ENCODE results near the gene CD6. TPM values are rescaled to one million over a fixed set of nuclear protein-coding genes. Genes with fewer than 3 reads are reported as not detected.

The CD6 gene
- total RNA-seq, 1 experiment from 2014 or later, result not detected

GRCh38 chr11:61009392-61010275, 38.2 kb downstream of the CD6 start:
- no peak for DNase-seq (ENCODE audit: low read depth)

- DNase-seq (ENCODE audit: low read depth), result no peak
Measured at GRCh38 chr11:61010466-61011228, 39.2 kb downstream of the CD6 start.

DNA sequence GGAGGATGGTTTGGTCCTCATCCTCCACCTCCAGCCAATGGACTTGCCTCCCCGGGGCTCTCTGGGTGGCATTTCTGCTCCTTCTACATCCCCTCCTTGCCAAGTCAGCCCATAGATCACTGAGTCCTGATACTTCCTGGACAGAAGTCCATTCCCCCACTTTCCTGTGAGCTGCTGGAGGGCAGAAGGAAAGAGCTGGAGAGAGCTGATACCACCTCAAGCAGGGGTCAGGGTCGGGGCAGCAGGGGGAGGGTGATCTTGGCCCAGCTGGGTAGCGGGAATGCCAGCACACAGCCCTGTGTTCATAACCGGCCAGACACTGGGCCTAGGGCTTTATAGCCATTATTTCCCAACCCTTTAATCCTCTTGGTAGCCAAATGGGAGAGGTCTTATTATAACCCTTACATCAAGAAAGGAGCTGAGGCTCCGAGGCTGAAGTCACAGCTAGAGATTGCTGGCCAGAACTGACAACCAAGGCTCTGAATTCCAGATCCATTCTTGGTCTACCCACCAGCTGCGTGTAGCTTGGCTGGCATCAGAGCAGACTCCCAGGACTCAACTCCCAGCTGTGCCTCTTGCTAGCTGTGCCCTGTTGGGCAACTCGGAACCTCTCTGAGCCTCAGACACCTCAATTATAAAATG, 39.9 kb downstream of the CD6 start:
- no peak for DNase-seq (ENCODE audit: low read depth)

- no peak for DNase-seq (ENCODE audit: low read depth)
Measured at GRCh38 chr11:61011950-61012736, 40.7 kb downstream of the CD6 start.

GRCh38 chr11:61012737-61013215, 41.3 kb downstream of the CD6 start:
- DNase-seq (ENCODE audit: low read depth), result no peak

DNA sequence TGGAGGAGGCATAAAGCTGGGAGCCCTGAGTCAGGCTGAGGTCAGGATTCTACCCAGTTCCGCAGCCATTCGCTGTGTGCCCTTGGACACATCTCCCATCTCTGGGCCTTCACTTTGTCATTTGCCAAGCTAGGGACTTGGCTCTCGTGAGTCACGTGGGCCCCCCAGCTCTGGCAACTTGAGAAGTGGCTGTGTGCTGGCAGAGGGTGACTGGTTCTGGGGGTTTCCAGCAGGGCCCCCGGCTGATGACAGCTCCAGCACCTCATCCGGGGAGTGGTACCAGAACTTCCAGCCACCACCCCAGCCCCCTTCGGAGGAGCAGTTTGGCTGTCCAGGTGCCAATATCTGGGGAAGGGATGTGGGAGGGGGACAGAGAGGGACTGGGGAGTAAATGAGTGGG, 46.6 kb downstream of the CD6 start:
- DNase-seq (ENCODE audit: low read depth), result no peak

DNA sequence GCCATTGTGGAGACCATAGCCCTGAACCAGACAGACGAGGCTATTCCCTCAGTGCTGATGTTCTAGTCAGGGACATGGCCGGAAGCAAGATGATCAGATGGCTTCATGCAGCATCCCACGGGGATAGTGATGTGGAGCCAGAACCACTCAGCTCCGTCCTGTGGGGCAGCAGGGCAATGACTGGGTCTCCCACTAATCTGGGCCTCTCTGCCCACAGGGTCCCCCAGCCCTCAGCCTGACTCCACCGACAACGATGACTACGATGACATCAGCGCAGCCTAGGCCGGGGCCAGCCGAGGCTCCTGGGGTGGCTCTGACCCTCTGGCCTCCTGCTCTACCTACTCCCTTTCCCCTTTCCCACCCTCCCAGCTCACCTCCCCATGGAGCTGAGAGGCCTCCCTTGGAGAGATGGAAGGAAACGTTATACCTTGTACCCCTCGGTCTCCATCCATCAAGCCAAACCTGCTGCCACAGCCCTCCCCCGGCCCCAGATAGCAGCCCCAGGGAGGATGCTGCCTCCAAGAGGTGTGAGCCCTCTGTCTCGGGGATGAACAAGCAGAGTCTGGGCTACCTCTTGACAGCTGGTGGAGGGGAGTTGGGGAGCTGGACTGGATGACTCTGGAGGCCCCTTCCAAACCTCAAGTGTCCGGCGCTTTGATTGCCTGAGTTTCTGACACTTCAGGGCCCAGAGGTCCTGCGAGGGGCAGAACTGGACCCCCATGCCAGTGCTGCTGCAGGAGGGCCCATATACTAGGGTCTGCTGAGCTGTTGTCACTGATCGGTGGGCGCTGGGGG, 47.8 kb downstream of the CD6 start:
- DNase-seq (ENCODE audit: low read depth), result no peak

GRCh38 chr11:61019832-61020405, 48.4 kb downstream of the CD6 start:
- no peak for DNase-seq (ENCODE audit: low read depth)

- no peak for DNase-seq (ENCODE audit: low read depth)
Measured at GRCh38 chr11:61020551-61021235, 49.2 kb downstream of the CD6 start.

- DNase-seq (ENCODE audit: low read depth), result no peak
Measured at GRCh38 chr11:61021661-61022212, 50.3 kb downstream of the CD6 start.

DNA sequence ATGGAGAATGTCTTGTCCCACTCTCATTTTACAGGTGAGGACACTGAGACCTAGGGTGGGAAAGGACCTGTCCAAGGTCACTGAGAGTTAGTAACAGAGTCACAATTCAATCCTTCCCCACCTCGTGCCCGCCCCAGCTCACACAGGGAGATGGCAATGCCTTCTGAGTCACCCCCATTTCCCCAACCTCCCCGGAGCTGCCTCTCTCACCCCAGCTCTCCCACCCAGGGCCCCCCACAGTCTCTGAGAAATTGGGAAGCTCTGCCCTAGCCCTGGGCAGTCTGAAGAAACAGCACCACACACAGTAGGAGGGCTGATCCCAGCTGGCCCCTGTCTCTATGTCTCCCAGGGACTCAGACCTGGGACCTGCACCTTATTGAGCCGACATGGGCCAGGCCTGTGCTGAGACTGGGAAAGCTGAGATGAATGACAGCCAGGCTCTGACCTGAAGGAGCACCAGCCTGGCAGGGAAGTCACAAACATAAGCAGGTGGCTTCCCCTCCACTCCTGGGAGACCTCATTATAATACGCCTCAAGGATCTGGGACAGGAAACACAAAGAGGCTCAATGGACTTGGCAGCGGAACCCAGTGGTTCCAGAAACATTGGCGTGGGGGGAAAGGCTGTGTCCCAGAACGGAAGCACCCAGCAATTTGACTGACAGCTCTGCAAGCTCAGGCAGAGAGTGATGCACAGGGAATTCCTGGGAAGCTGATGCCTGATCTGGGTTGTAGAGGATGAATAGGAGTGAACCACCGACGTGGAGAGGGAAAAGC, 51.0 kb downstream of the CD6 start:
- no peak for DNase-seq (ENCODE audit: low read depth)

GRCh38 chr11:61023086-61023965, 51.8 kb downstream of the CD6 start:
- no peak for DNase-seq (ENCODE audit: low read depth)

GRCh38 chr11:61023966-61024295, 52.5 kb downstream of the CD6 start:
- DNase-seq (ENCODE audit: low read depth), result no peak

DNA sequence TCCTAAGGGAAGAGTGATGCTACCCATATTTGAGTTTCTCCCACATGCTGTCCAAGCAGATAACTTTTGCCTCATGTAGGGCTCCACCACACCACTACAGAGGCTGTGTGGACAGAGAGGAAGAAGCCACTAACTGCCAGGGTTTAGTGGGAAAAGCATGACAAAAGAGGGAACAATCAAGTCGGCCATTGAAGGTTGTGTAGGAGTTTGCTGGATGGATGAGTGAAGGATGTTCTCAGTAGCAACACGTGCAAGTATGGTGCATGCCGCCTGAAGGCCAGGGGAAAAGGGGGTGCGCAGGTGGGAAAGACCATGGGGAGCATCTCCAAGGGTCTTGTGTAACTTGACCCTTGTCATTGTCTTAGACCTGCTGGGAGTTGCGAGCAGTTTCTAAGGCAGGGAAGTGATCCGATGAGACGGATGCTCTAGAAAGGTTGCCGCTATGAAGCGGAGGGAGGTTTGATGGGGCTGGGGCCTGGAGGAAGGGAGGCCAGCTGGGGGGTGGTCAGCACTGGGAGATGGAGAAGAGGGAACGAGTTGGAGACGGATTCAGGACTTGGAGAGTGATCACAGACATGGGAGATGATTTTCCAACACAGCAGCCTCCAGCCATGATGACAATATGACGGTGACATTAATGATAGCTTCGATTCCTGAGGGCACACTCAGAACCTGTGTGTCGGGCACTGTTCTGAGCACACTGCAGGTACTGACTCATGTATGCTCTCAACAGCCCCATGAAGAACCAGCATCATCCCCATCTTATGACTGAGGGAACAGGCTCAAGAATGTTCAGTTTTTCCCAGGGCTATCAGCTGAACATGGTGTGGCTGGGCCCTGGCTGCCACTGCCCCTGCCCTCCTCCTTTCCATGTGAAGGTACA, 53.7 kb downstream of the CD6 start:
- DNase-seq (ENCODE audit: low read depth), result no peak

DNA sequence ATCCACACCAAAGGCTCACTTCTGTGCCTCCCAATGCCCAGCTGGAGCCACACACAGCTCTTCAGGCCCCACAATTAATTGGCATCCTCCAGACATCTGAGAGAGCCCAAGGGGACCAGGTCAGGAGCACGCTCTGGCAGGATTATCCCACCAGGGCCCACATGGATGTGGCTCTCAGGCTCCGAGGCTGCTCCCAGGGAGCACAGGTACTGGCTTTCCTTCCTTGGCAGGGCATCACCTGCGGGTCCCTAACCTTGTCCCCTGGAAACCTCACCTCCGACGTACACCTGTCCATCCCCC, 54.3 kb downstream of the CD6 start:
- no peak for DNase-seq (ENCODE audit: low read depth)

GRCh38 chr11:61026121-61027031, 54.9 kb downstream of the CD6 start:
- no peak for DNase-seq (ENCODE audit: low read depth)

Measured in LHCN-M2 (cell line).